Measurements from ENCODE around the gene PDE4B. TPM values are rescaled to one million over a fixed set of nuclear protein-coding genes. Genes with fewer than 3 reads are reported as not detected.
A peak's percentile ranks its signal among the peaks of the same experiment; 100 is the strongest.

Gene PDE4B
- total and polyA plus RNA-seq, 2 donors from 2014 or later = 2.0 to 8.7 TPM

DNA sequence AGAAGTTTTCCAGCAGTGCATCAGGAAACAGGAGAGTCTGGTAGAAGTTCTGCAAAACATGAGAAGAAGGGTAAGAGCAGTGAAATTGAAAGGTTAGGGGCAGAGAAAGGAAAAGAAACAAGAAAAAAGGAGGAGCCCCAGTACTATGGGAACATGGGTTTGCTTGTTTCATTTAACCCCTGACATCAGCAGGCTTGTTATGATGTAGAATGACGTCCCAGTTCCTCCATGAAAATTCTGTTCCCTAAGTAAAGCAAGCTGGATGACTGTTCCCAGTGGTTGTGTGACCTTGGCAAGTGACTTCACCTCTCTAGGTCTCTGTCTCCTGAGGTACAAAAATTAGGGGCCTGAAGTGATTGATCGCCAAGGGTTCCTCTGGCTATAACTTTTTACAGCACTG is 472.6 kb downstream of the PDE4B start:
- TF ChIP-seq, protein P1, sequence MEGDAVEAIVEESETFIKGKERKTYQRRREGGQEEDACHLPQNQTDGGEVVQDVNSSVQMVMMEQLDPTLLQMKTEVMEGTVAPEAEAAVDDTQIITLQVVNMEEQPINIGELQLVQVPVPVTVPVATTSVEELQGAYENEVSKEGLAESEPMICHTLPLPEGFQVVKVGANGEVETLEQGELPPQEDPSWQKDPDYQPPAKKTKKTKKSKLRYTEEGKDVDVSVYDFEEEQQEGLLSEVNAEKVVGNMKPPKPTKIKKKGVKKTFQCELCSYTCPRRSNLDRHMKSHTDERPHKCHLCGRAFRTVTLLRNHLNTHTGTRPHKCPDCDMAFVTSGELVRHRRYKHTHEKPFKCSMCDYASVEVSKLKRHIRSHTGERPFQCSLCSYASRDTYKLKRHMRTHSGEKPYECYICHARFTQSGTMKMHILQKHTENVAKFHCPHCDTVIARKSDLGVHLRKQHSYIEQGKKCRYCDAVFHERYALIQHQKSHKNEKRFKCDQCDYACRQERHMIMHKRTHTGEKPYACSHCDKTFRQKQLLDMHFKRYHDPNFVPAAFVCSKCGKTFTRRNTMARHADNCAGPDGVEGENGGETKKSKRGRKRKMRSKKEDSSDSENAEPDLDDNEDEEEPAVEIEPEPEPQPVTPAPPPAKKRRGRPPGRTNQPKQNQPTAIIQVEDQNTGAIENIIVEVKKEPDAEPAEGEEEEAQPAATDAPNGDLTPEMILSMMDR (IDR thresholded peaks at IDR 0.05; ENCODE audit: borderline replicate concordance, extremely low read depth, insufficient read depth) = no peak
- Histone ChIP-seq H3K4me1 (ENCODE audit: control insufficient read depth in 2 of 3, insufficient read depth in 2 of 3, low read depth in 1 of 3, low read length in 3 of 3) (no peaks in the 10 kb centered on the region), H3K36me3 (ENCODE audit: control insufficient read depth in 2 of 3, insufficient read depth in 3 of 3, low read length in 3 of 3) (no peaks in the 10 kb centered on the region), H3K9ac (ENCODE audit: low read length in 3 of 3) (no peak overlapping the region), H3K9me3 (ENCODE audit: control insufficient read depth in 2 of 3, insufficient read depth in 1 of 3, low read length in 3 of 3) (no peaks in the 10 kb centered on the region), H3K27ac (ENCODE audit: low read depth in 2 of 2, low read length in 2 of 2) (no peak overlapping the region), H3K4me3 (ENCODE audit: low read length in 3 of 3) (no peak overlapping the region), H3K27me3 (ENCODE audit: control insufficient read depth, insufficient read depth, low read length) (no peaks in the 10 kb centered on the region)
- intact Hi-C loops (cut with DNase I) = no loop called here
- FAIRE-seq = no peak
- no peak for DNase-seq

DNA sequence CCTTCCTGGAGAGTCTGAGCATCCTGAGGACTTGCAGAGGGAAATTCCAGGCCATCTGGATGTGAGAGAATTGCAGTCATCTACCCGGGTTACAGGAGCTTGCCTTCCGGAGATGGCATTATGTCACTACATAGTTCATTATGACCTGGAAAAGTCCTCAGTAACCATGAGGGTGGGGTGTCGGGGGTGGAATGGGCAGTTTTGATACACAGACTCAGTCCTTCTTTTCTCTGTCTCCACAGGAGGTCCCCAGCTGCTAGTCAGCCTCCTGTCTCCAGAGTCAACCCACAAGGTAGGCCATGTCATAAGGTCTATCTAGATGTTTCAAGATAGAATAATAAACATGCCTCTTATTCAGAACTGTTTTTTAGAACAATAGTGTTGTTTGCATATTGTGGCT is 473.1 kb downstream of the PDE4B start:
- no peak for FAIRE-seq
- H3K4me1 ChIP-seq (ENCODE audit: control insufficient read depth in 2 of 3, insufficient read depth in 2 of 3, low read depth in 1 of 3, low read length in 3 of 3) = no peaks in the 10 kb centered on the region
- TF ChIP-seq, protein P1 (IDR thresholded peaks at IDR 0.05; ENCODE audit: borderline replicate concordance, extremely low read depth, insufficient read depth) = no peak
- no peaks in the 10 kb centered on the region for H3K36me3 ChIP-seq (ENCODE audit: control insufficient read depth in 2 of 3, insufficient read depth in 3 of 3, low read length in 3 of 3)
- H3K27ac ChIP-seq (ENCODE audit: low read depth in 2 of 2, low read length in 2 of 2) = no peak overlapping the region
- intact Hi-C loops (cut with DNase I) = no loop called here
- no peaks in the 10 kb centered on the region for H3K27me3 ChIP-seq (ENCODE audit: control insufficient read depth, insufficient read depth, low read length)
- DNase-seq = peak in 1 of 5 donors; percentile 42
- H3K9me3 ChIP-seq (ENCODE audit: control insufficient read depth in 2 of 3, insufficient read depth in 1 of 3, low read length in 3 of 3) = no peaks in the 10 kb centered on the region
- no peak overlapping the region for H3K9ac ChIP-seq (ENCODE audit: low read length in 3 of 3)
- no peak overlapping the region for H3K4me3 ChIP-seq (ENCODE audit: low read length in 3 of 3)

DNA sequence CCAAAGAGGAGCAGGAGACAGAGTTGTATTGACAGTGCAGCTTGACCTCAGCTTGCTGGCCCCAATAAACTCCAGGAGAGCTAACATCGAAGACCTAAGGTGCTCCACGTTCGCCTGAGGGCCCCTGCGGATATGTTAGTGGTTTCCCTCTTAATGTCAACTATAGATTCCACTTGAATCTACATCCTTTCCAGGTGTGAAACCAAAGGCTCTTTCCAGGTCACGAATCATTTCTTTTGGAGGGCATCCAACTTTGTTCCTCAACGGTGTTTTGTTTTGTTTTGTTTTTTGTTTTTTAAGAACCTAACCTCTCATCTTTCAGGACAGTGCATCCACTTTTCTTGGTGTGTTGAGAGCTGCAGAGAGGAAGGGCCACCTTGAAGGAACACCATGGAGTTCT is 473.7 kb downstream of the PDE4B start:
- Histone ChIP-seq H3K36me3 (ENCODE audit: control insufficient read depth in 2 of 3, insufficient read depth in 3 of 3, low read length in 3 of 3) (no peaks in the 10 kb centered on the region), H3K9ac (ENCODE audit: low read length in 3 of 3) (no peak overlapping the region), H3K9me3 (ENCODE audit: control insufficient read depth in 2 of 3, insufficient read depth in 1 of 3, low read length in 3 of 3) (no peaks in the 10 kb centered on the region), H3K4me1 (ENCODE audit: control insufficient read depth in 2 of 3, insufficient read depth in 2 of 3, low read depth in 1 of 3, low read length in 3 of 3) (peaks cover 0 to 1% (median 0%) of the 10 kb centered on the region in 3 donors), H3K27me3 (ENCODE audit: control insufficient read depth, insufficient read depth, low read length) (no peaks in the 10 kb centered on the region), H3K4me3 (ENCODE audit: low read length in 3 of 3) (no peak overlapping the region), H3K27ac (ENCODE audit: low read depth in 2 of 2, low read length in 2 of 2) (no peak overlapping the region)
- intact Hi-C loops (cut with DNase I) = no loop called here
- DNase-seq (no peak), FAIRE-seq (no peak)
- TF ChIP-seq, protein P1 (IDR thresholded peaks at IDR 0.05; ENCODE audit: borderline replicate concordance, extremely low read depth, insufficient read depth) = no peak

DNA sequence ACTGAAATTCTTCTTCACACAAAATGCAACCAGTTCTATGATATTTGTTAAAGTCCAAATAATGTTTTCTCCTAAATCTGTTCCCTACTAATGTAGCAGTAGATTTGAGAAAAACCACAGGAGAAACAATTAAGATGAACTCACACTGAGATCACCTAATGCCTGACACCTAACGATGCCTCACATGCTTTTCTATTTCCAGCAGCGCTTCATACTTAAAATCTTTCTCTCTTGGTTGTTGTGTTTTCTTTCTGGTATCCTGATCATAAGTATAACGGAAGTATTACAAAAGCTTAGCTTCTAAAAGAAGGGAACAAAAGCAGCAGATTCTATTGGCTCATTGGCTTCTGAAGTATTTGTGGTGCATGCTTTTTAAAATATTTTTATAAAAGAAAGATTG is 474.1 kb downstream of the PDE4B start:
- Histone ChIP-seq H3K9me3 (ENCODE audit: control insufficient read depth in 2 of 3, insufficient read depth in 1 of 3, low read length in 3 of 3) (no peaks in the 10 kb centered on the region), H3K27ac (ENCODE audit: low read depth in 2 of 2, low read length in 2 of 2) (no peak overlapping the region), H3K9ac (ENCODE audit: low read length in 3 of 3) (no peak overlapping the region), H3K4me3 (ENCODE audit: low read length in 3 of 3) (no peak overlapping the region), H3K4me1 (ENCODE audit: control insufficient read depth in 2 of 3, insufficient read depth in 2 of 3, low read depth in 1 of 3, low read length in 3 of 3) (peaks cover 0 to 6% (median 2%) of the 10 kb centered on the region in 3 donors), H3K36me3 (ENCODE audit: control insufficient read depth in 2 of 3, insufficient read depth in 3 of 3, low read length in 3 of 3) (no peaks in the 10 kb centered on the region), H3K27me3 (ENCODE audit: control insufficient read depth, insufficient read depth, low read length) (no peaks in the 10 kb centered on the region)
- intact Hi-C loops (cut with DNase I) = no loop called here
- DNase-seq (no peak), FAIRE-seq (no peak)
- TF ChIP-seq, protein P1 (IDR thresholded peaks at IDR 0.05; ENCODE audit: borderline replicate concordance, extremely low read depth, insufficient read depth) = no peak

Measured in kidney (tissue), 14 donors.